B cell (primary cell): ENCODE results near the gene ISG20L2. TPM values are rescaled to one million over a fixed set of nuclear protein-coding genes. Genes with fewer than 3 reads are reported as not detected.
A peak's percentile ranks its signal among the peaks of the same experiment; 100 is the strongest.

Source experiments
- ATAC-seq: fragments of 200-7000 bp; cut with Tn5 transposase; one replicate; pipeline ENCODE4 v1.10.0; 2021; ENCODE audit warnings: low read depth, mild to moderate bottlenecking, moderate number of reproducible peaks, moderate library complexity
- CTCF ChIA-PET: fragments of 350-600 bp; sonication (Branson Sonifier 250); formaldehyde crosslinking; loops from one replicate; lab custom pipeline; 2021; ENCODE audit warnings: antibody characterized with exemption, inconsistent platforms; lab: Charles Lee
- POLR2A ChIA-PET: fragments of 350-600 bp; sonication (Branson Sonifier 250); formaldehyde crosslinking; loops from one replicate; lab custom pipeline; 2021; ENCODE audit warnings: antibody characterized with exemption; lab: Charles Lee
- DNase-seq: peaks from one replicate; pipeline ENCODE4 v3.0.0; 2013
- H2AFZ ChIP-seq: 2 replicates; pipeline ENCODE4 v1.6.1; 2012; ENCODE audit warnings: mild to moderate bottlenecking, low read depth, low read length; ENCODE audit not compliant: insufficient read depth, poor library complexity, severe bottlenecking
- H3K27ac ChIP-seq, 2 donors: 1 replicate in 1 of 2; 2 replicates in 1 of 2; pipeline ENCODE4 v1.5.1; 2012 to 2013; ENCODE audit warnings: low read length in 2 of 2, mild to moderate bottlenecking in 2 of 2, moderate library complexity in 1 of 2
- H3K27me3 ChIP-seq, 4 experiments: fragments of 200-600 bp in 1 of 4; sonication (generic) in 1 of 4; replicated peaks in 1 of 4; 1 replicate in 2 of 4; 2 replicates in 2 of 4; pipeline versions ENCODE4 v1.6.1 to v1.7.0; 2013 to 2016; ENCODE audit warnings: low read length in 3 of 4, mild to moderate bottlenecking in 2 of 4, mixed read lengths in 1 of 4, moderate library complexity in 1 of 4; ENCODE audit not compliant: insufficient read depth in 4 of 4, control insufficient read depth in 3 of 4; ENCODE audit errors: control extremely low read depth in 1 of 4
- H3K36me3 ChIP-seq, 2 experiments: replicated peaks in 1 of 2; 1 replicate in 1 of 2; 2 replicates in 1 of 2; pipeline versions ENCODE4 v1.6.1 to v1.7.1; 2013; ENCODE audit warnings: low read length in 1 of 2; ENCODE audit not compliant: insufficient read depth in 2 of 2, control insufficient read depth in 1 of 2; ENCODE audit errors: control extremely low read depth in 1 of 2, extremely low read depth in 1 of 2
- H3K4me1 ChIP-seq, 2 donors: fragments of 200-600 bp in 1 of 2; sonication (generic) in 1 of 2; 1 replicate in 1 of 2; 2 replicates in 1 of 2; pipeline versions ENCODE4 v1.5.1 to v1.6.1; 2013 to 2017; ENCODE audit warnings: low read length in 2 of 2; ENCODE audit not compliant: control insufficient read depth in 2 of 2, insufficient read depth in 2 of 2
- H3K4me2 ChIP-seq: replicated peaks from 2 replicates; pipeline ENCODE3; 2012; ENCODE audit warnings: mild to moderate bottlenecking, low read depth, low read length; ENCODE audit not compliant: poor library complexity, severe bottlenecking
- H3K4me3 ChIP-seq, 5 experiments: fragments of 200-600 bp in 1 of 5; sonication (generic) in 1 of 5; 1 replicate in 3 of 5; 2 replicates in 2 of 5; pipeline versions ENCODE4 v1.5.1 to v1.7.0; 2011 to 2016; ENCODE audit warnings: low read length in 4 of 5, mild to moderate bottlenecking in 4 of 5, low read depth in 2 of 5, control low read depth in 1 of 5, moderate library complexity in 1 of 5; ENCODE audit not compliant: insufficient read depth in 1 of 5; ENCODE audit errors: control extremely low read depth in 1 of 5, extremely low read depth in 1 of 5
- H3K79me2 ChIP-seq: fragments of 200-600 bp; sonication (generic); one replicate; pipeline ENCODE4 v1.6.0; 2016; ENCODE audit warnings: low read length; ENCODE audit not compliant: control insufficient read depth, insufficient read depth
- H3K9ac ChIP-seq: fragments of 200-600 bp; sonication (generic); 2 replicates; pipeline ENCODE4 v1.6.1; 2017; ENCODE audit warnings: mild to moderate bottlenecking, low read length, moderate library complexity
- H3K9me3 ChIP-seq, 3 donors: one replicate each; pipeline versions ENCODE4 v1.6.1 to v1.7.1; 2013; ENCODE audit warnings: low read length in 2 of 3; ENCODE audit not compliant: control insufficient read depth in 2 of 3, insufficient read depth in 1 of 3; ENCODE audit errors: control extremely low read depth in 1 of 3
- H4K20me1 ChIP-seq: 2 replicates; pipeline ENCODE4 v1.6.0; 2012; ENCODE audit warnings: mild to moderate bottlenecking, low read length; ENCODE audit not compliant: insufficient read depth, control insufficient read depth, poor library complexity, severe bottlenecking
- H3K27ac Mint-ChIP-seq: one replicate; pipeline ENCODE4 v1.8.0; 2021; ENCODE audit warnings: mixed read lengths
- H3K27me3 Mint-ChIP-seq: one replicate; pipeline ENCODE4 v1.8.0; 2021; ENCODE audit warnings: mixed read lengths
- H3K4me1 Mint-ChIP-seq: one replicate; pipeline ENCODE4 v1.8.0; 2021; ENCODE audit warnings: mixed read lengths
- H3K4me3 Mint-ChIP-seq: one replicate; pipeline ENCODE4 v1.8.0; 2021; ENCODE audit warnings: mixed read lengths
- H3K9me3 Mint-ChIP-seq: one replicate; pipeline ENCODE4 v1.8.0; 2022; ENCODE audit warnings: mixed read lengths; ENCODE audit not compliant: insufficient read depth
- EZH2 ChIP-seq: IDR thresholded peaks from 2 replicates; pipeline ENCODE4 v1.6.1; 2012; ENCODE audit warnings: borderline replicate concordance, low read depth, mild to moderate bottlenecking, moderate library complexity, low read length; ENCODE audit not compliant: insufficient read depth, poor library complexity, severe bottlenecking
- WGBS: methylation state at CpG from one replicate; pipeline ENCODE4 v1.1.5; 2013; ENCODE audit warnings: missing lambda C conversion rate; ENCODE audit not compliant: insufficient coverage; 5-methylcytosine and 5-hydroxymethylcytosine counted together
- intact Hi-C: fragments of 100-400 bp; cut with micrococcal nuclease; formaldehyde crosslinking; loops from one replicate; pipeline ENCODE4 v1.10.0; 2022
- polyA plus RNA-seq: library from polyadenylated mRNA; depleted of rRNA; stranded (reverse); fragments of >200 nt; gene quantifications from 2 replicates; pipeline ENCODE4 v1.2.3, GENCODE V29; 2012
- total RNA-seq, 2 donors: library from RNA; stranded (reverse); fragments of 120-200 nt in 1 of 2; gene quantifications; 1 replicate in 1 of 2; 2 replicates in 1 of 2; pipeline versions ENCODE4 v1.2.3 to v1.2.4, GENCODE V29; 2013 to 2022
- TF ChIP-seq, protein P1 (sequence below): fragments of 200-600 bp; IDR thresholded peaks from one replicate; pipeline ENCODE4 v1.8.0; 2022; ENCODE audit warnings: antibody characterized with exemption, mild to moderate bottlenecking

The ISG20L2 gene
- total and polyA plus RNA-seq, 2 donors (not counting 1 experiment from before 2014, with no cell fraction given), result 30.1 to 51.7 TPM

DNA sequence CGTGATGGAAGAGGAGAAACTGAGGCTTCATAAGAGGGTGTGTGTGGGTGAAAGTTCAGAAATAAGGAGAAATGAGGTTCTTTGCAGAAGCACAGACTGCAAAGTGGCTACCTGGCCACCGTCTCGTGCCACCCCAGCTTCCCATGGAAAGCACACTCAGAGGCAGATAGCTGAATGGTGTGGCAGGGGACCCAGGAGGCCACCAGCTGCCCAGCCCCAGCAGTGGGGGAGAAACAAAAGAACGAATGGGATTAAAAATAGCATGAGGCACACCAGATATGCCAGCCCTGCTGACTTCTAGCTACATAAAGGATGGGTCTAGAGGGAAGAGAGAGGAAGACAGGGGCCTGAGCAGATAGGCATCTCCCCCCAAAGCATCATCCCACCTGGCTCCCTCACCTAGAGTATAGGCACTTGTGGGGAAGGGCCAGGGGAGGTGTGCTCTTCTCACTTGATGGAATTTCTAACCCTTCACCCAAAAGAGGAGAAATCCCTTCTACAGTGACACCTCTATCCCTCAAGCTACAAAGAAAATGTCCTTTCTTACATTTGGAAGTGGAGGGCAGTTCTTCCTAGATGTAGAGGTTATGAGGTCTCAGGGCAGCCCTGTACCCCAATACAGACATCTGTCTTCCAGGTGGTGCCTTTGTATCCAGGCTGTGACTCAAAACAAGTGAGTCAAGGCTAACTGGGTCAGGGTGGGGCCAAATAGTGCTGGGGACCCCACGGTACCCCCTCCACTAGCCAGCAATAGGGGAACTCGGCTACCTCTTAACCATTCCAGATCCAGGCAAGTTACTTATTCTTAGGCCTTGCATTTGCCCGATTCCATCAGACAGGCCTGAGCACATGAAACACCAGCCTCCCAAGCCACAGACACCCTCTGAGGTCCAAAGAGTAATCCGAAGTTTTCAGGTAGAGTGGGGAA, 19.4 kb upstream of the ISG20L2 start:
- TF ChIP-seq, protein P1, sequence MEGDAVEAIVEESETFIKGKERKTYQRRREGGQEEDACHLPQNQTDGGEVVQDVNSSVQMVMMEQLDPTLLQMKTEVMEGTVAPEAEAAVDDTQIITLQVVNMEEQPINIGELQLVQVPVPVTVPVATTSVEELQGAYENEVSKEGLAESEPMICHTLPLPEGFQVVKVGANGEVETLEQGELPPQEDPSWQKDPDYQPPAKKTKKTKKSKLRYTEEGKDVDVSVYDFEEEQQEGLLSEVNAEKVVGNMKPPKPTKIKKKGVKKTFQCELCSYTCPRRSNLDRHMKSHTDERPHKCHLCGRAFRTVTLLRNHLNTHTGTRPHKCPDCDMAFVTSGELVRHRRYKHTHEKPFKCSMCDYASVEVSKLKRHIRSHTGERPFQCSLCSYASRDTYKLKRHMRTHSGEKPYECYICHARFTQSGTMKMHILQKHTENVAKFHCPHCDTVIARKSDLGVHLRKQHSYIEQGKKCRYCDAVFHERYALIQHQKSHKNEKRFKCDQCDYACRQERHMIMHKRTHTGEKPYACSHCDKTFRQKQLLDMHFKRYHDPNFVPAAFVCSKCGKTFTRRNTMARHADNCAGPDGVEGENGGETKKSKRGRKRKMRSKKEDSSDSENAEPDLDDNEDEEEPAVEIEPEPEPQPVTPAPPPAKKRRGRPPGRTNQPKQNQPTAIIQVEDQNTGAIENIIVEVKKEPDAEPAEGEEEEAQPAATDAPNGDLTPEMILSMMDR, result no peak
- no peak for TF ChIP-seq EZH2
- ATAC-seq, result no peak
- Histone ChIP-seq H3K4me2 (peak overlapping the region; percentile 78), H3K36me3 (peaks cover 0 to 18% of the 10 kb centered on the region in 2 experiments), H3K27ac (peak overlapping the region; percentile 58 to 81), H2AFZ (peak overlapping the region; percentile 43), H3K4me3 (peak overlapping the region in 4 of 5 experiments; percentile 4 to 34 (median 29)), H3K9ac (peak overlapping the region; percentile 78), H3K9me3 (no peaks in the 10 kb centered on the region), H4K20me1 (peaks cover 16% of the 10 kb centered on the region), H3K79me2 (peaks cover 67% of the 10 kb centered on the region), H3K4me1 (peaks cover 51 to 57% of the 10 kb centered on the region in 2 donors), H3K27me3 (no peaks in the 10 kb centered on the region)
- H3K4me3 Mint-ChIP-seq, result peak overlapping the region; percentile 93
- H3K4me1 Mint-ChIP-seq, result peaks cover 61% of the 10 kb centered on the region
- no peaks in the 10 kb centered on the region for H3K27me3 Mint-ChIP-seq
- H3K27ac Mint-ChIP-seq, result peak overlapping the region; percentile 91
- CTCF ChIA-PET, result interaction anchor here (0.6 to 0.9 kb wide), 2 partner anchors 22 to 142 kb away, joined by 3 to 4 read pairs; no protein-coding TSS in a partner anchor
- WGBS, result 24% methylated on average over 5 of the region's 8 CpGs
- no peak for DNase-seq
- POLR2A ChIA-PET, result interaction anchor here (1.9 kb wide), 1 partner anchor 19 kb away, joined by 9 read pairs; the partner anchor contains the start of gene PRCC
- intact Hi-C loops, result loop anchor here (2.0 kb wide), 1 partner anchor 247 kb away; the partner anchor contains the start of gene MEF2D
- no peaks in the 10 kb centered on the region for H3K9me3 Mint-ChIP-seq
